Amniotic stem cell (primary cell): ENCODE data around the gene RPS3.
A peak's percentile ranks its signal among the peaks of the same experiment; 100 is the strongest.

ENCODE experiments used
- DNase-seq: peaks from one replicate; lab custom pipeline; 2025; lab: John Stamatoyannopoulos, UW

RPS3 gene

GRCh38 chr11:75420224-75421034 lies 21.1 kb downstream of the RPS3 start:
- DNase-seq = no peak

GRCh38 chr11:75421035-75421602 lies 21.8 kb downstream of the RPS3 start:
- no peak for DNase-seq

GRCh38 chr11:75421902-75422247 lies 22.6 kb downstream of the RPS3 start:
- no peak for DNase-seq

- no peak for DNase-seq
Measured at GRCh38 chr11:75422248-75423231, 23.2 kb downstream of the RPS3 start.

GRCh38 chr11:75423721-75424120 lies 24.4 kb downstream of the RPS3 start:
- no peak for DNase-seq

GRCh38 chr11:75424396-75424795 lies 25.1 kb downstream of the RPS3 start:
- DNase-seq = no peak

GRCh38 chr11:75425422-75425821 lies 26.1 kb downstream of the RPS3 start:
- DNase-seq = no peak

GRCh38 chr11:75426720-75427086 lies 27.4 kb downstream of the RPS3 start:
- DNase-seq = no peak

GRCh38 chr11:75427181-75427580 lies 27.9 kb downstream of the RPS3 start:
- no peak for DNase-seq

GRCh38 chr11:75428281-75428724 lies 29.0 kb downstream of the RPS3 start:
- DNase-seq = peak; percentile 81

GRCh38 chr11:75428989-75429640 lies 29.8 kb downstream of the RPS3 start:
- no peak for DNase-seq

GRCh38 chr11:75429641-75429901 lies 30.3 kb downstream of the RPS3 start:
- no peak for DNase-seq

- DNase-seq = peak; percentile 52
Measured at GRCh38 chr11:75429902-75430713, 30.8 kb downstream of the RPS3 start.

GRCh38 chr11:75430714-75431532 lies 31.6 kb downstream of the RPS3 start:
- DNase-seq = no peak

GRCh38 chr11:75431533-75432525 lies 32.5 kb downstream of the RPS3 start:
- no peak for DNase-seq

GRCh38 chr11:75432911-75433321 lies 33.6 kb downstream of the RPS3 start, which contains the start of gene KLHL35:
Gene KLHL35 (minus strand): TSS chr11:75433203. CDS start chr11:75430629, 2,574 bp downstream.
- no peak for DNase-seq

- DNase-seq = no peak
Measured at GRCh38 chr11:75433443-75433842, 34.1 kb downstream of the RPS3 start.

GRCh38 chr11:75434051-75434450 lies 34.7 kb downstream of the RPS3 start:
- DNase-seq = no peak

- DNase-seq = no peak
Measured at GRCh38 chr11:75434886-75435570, 35.7 kb downstream of the RPS3 start.
